SJSA1 (cell line): ENCODE measurements around the gene CDC23. TPM values are rescaled to one million over a fixed set of nuclear protein-coding genes. Genes with fewer than 3 reads are reported as not detected.
"Not testable (repeated sequence)": the region's sequence is repeated elsewhere in the genome, so short reads cannot be mapped to it uniquely, and the experiment has no call there.

ENCODE experiments used
- DNase-seq, 2 experiments: peaks; one replicate each; pipeline ENCODE4 v3.0.0-alpha.2; 2015 to 2020; ENCODE audit warnings: low spot score in 2 of 2, low read depth in 1 of 2
- H3K27ac ChIP-seq: fragments of 250-450 bp; sonication (Bioruptor Pico); 2 replicates; pipeline ENCODE4 v1.5.1; 2020; ENCODE audit warnings: mild to moderate bottlenecking, moderate library complexity
- H3K27me3 ChIP-seq: fragments of 250-450 bp; sonication (Bioruptor Pico); replicated peaks from 2 replicates; pipeline ENCODE4 v1.5.1; 2020; ENCODE audit warnings: mild to moderate bottlenecking, moderate library complexity
- H3K36me3 ChIP-seq: fragments of 250-450 bp; sonication (Bioruptor Pico); 2 replicates; pipeline ENCODE4 v1.5.1; 2020; ENCODE audit warnings: mild to moderate bottlenecking
- H3K4me1 ChIP-seq: fragments of 250-450 bp; sonication (Bioruptor Pico); replicated peaks from 2 replicates; pipeline ENCODE4 v1.6.1; 2021; ENCODE audit warnings: mild to moderate bottlenecking
- H3K4me3 ChIP-seq: fragments of 250-450 bp; sonication (Bioruptor Pico); 2 replicates; pipeline ENCODE4 v1.5.1; 2020; ENCODE audit warnings: mild to moderate bottlenecking
- H3K9me3 ChIP-seq: fragments of 250-450 bp; sonication (Bioruptor Pico); replicated peaks from 2 replicates; pipeline ENCODE4 v1.5.1; 2020; ENCODE audit warnings: mild to moderate bottlenecking
- total RNA-seq: library from RNA; depleted of rRNA; stranded (reverse); fragments of >200 nt; shearing (Covaris generic); gene quantifications from 2 replicates; pipeline ENCODE4 v1.2.3, GENCODE V29; 2014

The CDC23 gene
- total RNA-seq, 1 experiment from 2014 or later: 70.7 TPM

DNA sequence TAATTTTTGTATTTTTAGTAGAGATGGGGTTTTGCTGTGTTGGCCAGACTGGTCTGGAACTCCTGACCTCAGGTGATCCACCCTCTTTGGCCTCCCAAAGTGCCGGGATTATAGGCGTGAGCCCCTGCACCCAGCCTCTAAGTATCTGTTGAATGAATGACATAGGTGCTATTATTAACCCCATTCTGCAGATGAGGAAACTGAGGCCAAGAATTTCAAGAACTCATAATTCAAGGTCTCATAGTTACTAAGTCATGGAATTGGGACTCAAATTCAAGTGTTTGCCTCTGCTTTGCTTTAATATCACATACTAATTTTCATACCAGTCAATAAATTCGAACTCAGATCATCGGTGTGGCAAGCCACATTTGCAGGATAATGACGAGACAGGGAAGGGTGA, 32.3 kb downstream of the CDC23 start:
- Histone ChIP-seq H3K4me1 (peaks cover 10% of the 10 kb centered on the region), H3K9me3 (no peaks in the 10 kb centered on the region), H3K27ac (no peak overlapping the region), H3K4me3 (no peak overlapping the region), H3K36me3 (peaks cover 72% of the 10 kb centered on the region), H3K27me3 (no peaks in the 10 kb centered on the region)
- DNase-seq: no peak

DNA sequence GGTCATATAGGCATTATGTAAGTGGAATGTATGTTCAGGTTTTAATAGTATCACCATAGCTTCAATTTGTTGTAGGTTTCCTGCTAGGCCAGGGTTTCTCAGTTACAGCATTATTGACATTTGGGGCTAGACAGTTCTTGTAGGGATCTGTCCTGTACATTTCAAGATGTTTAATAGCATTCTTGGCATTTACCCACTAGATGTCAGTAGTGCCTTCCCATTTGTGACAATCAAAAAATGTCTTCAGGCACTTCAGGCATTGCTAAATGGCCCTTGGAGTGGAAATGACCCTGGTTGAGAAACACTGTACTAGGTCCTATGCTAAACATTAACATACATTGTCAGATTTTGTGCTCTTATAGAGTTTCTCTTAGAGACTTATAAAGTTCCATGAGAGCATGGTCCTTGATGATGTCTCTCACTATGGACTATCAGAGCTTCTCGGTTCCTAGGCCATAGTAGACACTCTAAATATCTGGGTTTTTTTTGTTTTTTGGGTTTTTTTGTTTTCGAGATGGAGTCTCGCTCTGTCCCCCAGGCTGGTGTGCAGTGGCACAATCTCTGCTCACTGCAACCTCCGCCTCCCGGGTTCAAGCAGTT, 32.8 kb downstream of the CDC23 start:
- no peaks in the 10 kb centered on the region for H3K27me3 ChIP-seq
- peak overlapping the region; percentile 61 for H3K4me3 ChIP-seq
- H3K36me3 ChIP-seq: peaks cover 68% of the 10 kb centered on the region

DNA sequence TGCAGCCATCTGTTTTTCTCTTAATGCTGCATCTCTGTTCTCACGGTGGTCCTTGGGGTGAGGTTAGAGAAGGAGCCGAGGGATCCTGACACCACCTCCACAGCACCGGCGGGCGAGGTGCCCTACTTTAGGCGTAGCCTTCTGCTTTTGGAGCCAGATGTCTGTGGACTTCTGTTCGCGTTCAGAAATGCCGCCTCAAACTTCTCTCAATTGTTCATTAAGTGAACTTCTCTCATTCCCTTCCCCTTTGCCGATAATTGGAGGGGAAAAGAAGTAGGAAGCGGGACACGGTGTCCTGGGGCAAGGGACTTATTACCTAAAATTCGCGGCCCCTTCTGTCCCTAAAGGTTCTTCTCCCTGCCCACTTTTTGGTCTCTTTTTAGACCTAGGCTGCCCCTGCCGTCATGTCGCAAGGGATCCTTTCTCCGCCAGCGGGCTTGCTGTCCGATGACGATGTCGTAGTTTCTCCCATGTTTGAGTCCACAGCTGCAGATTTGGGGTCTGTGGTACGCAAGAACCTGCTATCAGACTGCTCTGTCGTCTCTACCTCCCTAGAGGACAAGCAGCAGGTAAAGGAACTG, 33.8 kb downstream of the CDC23 start:
- Histone ChIP-seq H3K36me3 (peaks cover 68% of the 10 kb centered on the region), H3K4me1 (peaks cover 10% of the 10 kb centered on the region), H3K9me3 (no peaks in the 10 kb centered on the region), H3K27me3 (no peaks in the 10 kb centered on the region), H3K4me3 (peak overlapping the region; percentile 61), H3K27ac (peak overlapping the region; percentile 99)
- no peak for DNase-seq

More for the DNA sequence above, 32.8 kb downstream of the CDC23 start:
- DNase-seq: peak in 1 of 2 experiments; percentile 67
- Histone ChIP-seq H3K9me3 (no peaks in the 10 kb centered on the region), H3K4me1 (peaks cover 10% of the 10 kb centered on the region), H3K27ac (no peak overlapping the region)

DNA sequence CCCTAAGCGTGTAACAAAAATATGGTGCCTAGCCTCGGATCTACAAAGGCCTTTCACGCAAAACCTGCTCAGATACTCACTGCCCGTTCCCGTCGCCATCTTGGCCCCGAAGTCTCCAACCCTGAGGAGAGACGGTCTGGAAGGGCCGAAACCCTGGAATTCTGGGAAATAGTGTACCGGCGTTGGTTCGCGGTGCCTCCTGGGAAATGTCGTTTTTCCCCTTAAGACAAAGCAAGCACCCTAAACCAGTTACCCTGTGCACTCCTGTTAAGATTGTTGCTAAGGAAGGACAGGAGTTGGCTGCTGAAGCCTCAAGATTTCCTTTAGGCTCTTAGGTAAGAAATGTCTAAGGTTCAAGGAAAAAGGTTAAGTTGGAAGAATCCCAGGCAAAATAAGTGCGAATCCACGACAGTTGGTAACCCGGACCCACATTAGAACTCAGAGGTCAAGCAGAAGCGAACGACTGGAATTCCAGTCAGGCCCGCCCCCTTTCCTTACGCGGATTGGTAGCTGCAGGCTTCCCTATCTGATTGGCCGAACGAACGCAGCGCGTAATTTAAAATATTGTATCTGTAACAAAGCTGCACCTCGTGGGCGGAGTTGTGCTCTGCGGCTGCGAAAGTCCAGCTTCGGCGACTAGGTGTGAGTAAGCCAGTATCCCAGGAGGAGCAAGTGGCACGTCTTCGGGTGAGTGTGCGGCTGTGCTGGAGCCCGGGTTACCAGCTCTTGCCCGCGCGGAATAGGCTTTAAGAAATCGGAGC, 34.4 kb downstream of the CDC23 start, which contains the start of the genes BRD8 and KIF20A:
Gene BRD8, minus strand, starts transcription at position 115 of the 761 bp plus-strand sequence. Its CDS starts 16 bp downstream, at position 99.
Gene KIF20A, plus strand, starts transcription at position 597 of the 761 bp plus-strand sequence. CDS start 569 bp downstream, outside the sequence.
- Histone ChIP-seq H3K9me3 (no peaks in the 10 kb centered on the region), H3K36me3 (peaks cover 68% of the 10 kb centered on the region), H3K27me3 (no peaks in the 10 kb centered on the region), H3K4me1 (peaks cover 10% of the 10 kb centered on the region), H3K27ac (peak within 1 kb of the TSS; percentile 99), H3K4me3 (peak within 1 kb of the TSS; percentile 61)
- peak; percentile 99 for DNase-seq

DNA sequence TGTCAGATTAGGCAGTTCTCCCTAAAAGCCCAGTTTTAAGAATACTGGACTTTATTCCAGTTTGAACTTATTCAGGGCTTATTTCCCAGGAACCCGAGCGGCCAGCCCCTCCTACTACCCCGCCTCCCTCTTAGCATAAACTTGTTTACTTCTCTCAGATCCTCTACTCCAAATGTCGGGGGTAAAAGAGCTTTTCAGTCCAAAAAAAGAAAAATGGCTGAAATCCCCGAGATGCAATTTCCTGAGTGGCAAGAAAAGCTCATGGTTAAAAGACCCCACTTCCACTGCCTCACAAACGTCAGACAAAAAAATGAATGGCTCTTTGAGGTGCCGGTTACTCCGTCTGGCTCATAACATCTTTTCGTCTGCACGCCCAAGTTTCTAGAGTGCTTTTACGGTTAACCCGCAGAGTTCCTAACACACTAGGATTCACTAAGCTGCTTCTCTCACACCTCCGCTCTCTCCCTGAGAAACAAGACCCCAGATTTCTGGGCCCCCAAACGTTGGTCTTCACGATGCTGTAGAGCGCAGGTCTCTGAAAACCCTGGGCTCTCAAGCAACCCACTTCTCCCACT, 35.1 kb downstream of the CDC23 start:
- Histone ChIP-seq H3K9me3 (no peaks in the 10 kb centered on the region), H3K27me3 (no peaks in the 10 kb centered on the region), H3K36me3 (peaks cover 68% of the 10 kb centered on the region), H3K4me3 (peak overlapping the region; percentile 61), H3K4me1 (peaks cover 10% of the 10 kb centered on the region), H3K27ac (peak overlapping the region; percentile 99)
- peak in 1 of 2 experiments; percentile 55 for DNase-seq

DNA sequence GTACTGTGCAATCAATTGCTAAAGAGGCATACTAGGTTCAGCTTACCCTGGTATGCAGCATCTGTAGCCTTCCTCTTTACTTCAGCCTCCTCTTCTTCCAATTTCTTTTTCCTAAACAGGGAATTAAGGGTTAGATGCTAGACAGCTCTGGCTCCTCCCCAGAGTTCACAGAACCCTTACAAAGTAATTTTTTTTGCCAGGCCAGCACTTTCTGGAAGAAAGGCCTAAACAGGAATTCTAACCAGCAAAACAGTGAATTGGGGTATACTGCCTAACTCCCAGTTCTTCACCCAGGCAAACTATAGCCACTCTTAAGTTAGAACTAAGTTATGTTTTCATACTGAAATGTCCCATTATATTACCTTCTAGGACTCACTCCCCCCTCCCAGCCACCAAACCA, 42.8 kb downstream of the CDC23 start:
- no peak for DNase-seq
- Histone ChIP-seq H3K4me3 (no peak overlapping the region), H3K27me3 (no peaks in the 10 kb centered on the region), H3K27ac (no peak overlapping the region), H3K4me1 (no peaks in the 10 kb centered on the region), H3K9me3 (no peaks in the 10 kb centered on the region), H3K36me3 (peaks cover 98% of the 10 kb centered on the region)

DNA sequence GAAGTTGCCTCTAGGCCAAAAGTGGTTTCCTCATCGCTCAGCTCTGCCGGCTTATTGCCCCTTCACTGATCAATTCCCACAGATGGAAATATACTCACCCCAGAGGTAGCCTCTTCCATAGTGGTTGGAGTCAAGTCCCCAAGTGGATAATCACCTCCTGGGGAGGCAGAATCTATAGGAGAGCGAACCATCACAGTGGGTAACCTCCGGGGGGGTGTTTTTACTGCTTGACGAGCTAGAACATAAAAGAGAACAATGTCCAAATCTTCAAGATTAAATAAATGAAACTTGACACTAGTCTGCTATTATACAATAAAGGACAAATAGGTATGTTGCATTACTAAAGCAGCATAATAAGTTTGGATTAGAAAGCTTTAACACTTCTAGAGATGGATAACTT, 44.0 kb downstream of the CDC23 start:
- Histone ChIP-seq H3K27me3 (no peaks in the 10 kb centered on the region), H3K36me3 (peaks cover 98% of the 10 kb centered on the region)

DNA sequence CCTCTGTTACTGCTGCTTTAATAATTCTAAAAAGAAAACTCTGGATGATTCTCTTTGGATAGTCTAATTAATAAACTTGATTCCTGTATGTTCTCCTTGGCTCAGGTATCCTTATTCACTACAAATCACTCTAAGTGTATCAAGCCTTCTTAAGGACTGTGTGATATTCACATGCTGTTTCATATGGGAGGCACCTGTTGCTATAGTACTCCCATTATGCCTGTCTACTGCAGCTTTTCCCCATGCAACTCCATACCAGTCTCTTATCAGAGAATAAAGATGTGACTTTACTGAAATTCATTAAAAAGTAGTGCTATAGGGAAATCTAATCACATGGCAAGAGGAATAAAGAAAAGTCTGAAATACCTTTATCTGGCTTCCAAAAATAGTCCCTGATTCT, 49.4 kb downstream of the CDC23 start:
- H3K9me3 ChIP-seq: no peaks in the 10 kb centered on the region
- no peak for DNase-seq
- no peaks in the 10 kb centered on the region for H3K4me1 ChIP-seq
- H3K4me3 ChIP-seq: no peak overlapping the region
- H3K27ac ChIP-seq: no peak overlapping the region
- H3K36me3 ChIP-seq: peaks cover 100% of the 10 kb centered on the region
- no peaks in the 10 kb centered on the region for H3K27me3 ChIP-seq

More for the DNA sequence above, 44.0 kb downstream of the CDC23 start:
- Histone ChIP-seq H3K4me1 (no peaks in the 10 kb centered on the region), H3K27ac (no peak overlapping the region), H3K9me3 (no peaks in the 10 kb centered on the region), H3K4me3 (no peak overlapping the region)
- no peak for DNase-seq

DNA sequence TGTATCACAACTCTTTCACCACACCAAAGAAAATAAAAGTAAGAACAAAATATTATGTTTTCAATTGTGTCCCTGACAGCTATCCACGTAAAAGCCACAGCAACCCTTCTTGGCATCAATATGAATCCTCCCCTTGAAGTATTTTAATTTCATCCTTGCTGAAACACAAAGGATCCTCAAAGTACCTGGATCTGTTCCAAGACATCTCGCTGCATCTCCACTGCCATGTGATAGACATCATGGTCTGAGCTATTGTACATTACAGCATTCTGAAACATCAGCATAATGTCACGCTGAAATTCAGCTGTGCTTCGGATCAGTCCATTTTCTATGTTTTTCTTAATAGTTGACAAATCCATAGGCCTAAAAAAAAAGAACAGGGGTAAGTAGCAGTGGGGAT, 52.4 kb downstream of the CDC23 start:
- no peak overlapping the region for H3K4me3 ChIP-seq
- H3K36me3 ChIP-seq: peaks cover 98% of the 10 kb centered on the region
- no peaks in the 10 kb centered on the region for H3K27me3 ChIP-seq
- no peaks in the 10 kb centered on the region for H3K9me3 ChIP-seq
- H3K4me1 ChIP-seq: no peaks in the 10 kb centered on the region
- no peak for DNase-seq
- no peak overlapping the region for H3K27ac ChIP-seq

DNA sequence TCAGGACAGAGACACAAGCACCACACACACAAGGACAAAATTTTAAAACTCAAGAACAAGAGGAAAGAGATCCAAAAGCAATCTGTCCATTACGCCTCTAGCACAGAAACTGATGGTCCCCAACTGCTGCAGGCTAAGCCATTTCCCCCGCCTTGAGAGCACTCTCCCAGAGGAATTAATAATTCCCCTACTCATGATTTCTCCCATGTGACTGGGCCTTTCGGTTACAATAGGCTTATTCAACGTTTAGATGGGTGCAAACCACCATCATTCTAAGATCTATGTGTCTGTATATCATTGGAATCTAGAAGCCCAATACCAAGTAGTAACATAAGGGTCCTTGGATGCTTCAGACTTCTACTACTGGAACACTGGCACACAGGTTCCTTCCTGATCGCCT, 53.5 kb downstream of the CDC23 start:
- Histone ChIP-seq H3K9me3 (no peaks in the 10 kb centered on the region), H3K4me1 (no peaks in the 10 kb centered on the region), H3K4me3 (no peak overlapping the region), H3K27ac (no peak overlapping the region), H3K27me3 (no peaks in the 10 kb centered on the region), H3K36me3 (peaks cover 90% of the 10 kb centered on the region)
- DNase-seq: no peak

DNA sequence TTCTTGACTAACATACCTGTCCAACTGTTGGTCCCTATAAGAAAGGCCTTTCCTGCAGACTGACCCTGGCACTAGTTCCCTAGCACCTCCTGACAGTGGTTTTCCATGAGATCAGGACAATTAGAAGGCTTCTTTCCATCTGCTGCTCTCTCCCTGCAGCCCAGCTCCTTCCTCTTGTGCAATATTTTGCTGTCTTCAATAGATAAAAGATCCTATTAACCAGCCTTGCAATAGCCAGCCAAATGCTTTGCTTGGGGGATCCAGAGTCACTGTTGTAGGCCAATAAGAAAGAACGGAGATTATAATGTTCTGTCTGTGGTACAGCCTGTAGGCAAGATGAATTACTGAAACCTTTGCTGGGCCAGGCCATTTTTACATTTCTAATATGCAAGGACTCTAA, 55.5 kb downstream of the CDC23 start:
- H3K27ac ChIP-seq: no peak overlapping the region
- no peak overlapping the region for H3K4me3 ChIP-seq
- no peaks in the 10 kb centered on the region; the same call in 1 of the 2 replicates for H3K9me3 ChIP-seq
- H3K36me3 ChIP-seq: peaks cover 69% of the 10 kb centered on the region
- DNase-seq: no peak
- H3K27me3 ChIP-seq: no peaks in the 10 kb centered on the region; the same call in 1 of the 2 replicates
- H3K4me1 ChIP-seq: no peaks in the 10 kb centered on the region

DNA sequence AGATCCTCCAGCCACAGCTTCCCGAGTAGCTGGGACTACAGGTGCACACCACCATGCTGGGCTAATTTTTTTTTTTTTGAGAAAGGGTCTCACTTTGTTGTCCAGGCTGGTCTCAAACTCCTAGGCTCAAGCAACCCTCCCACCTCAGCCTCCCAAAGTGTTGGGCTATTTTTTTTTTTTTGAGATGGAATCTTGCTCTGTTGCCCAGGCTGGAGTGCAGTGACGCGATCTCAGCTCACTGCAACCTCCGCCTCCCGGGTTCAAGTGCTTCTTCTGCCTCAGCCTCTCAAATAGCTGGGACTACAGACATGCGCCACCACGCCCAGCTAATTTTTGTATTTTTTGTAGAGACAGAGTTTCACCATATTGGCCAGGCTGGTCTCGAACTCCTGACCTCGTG, 57.1 kb downstream of the CDC23 start:
- H3K27me3 ChIP-seq, H3K9me3 ChIP-seq, H3K4me1 ChIP-seq, DNase-seq, H3K27ac ChIP-seq, H3K4me3 ChIP-seq: not testable (repeated sequence)
- peaks cover 53% of the 10 kb centered on the region for H3K36me3 ChIP-seq

DNA sequence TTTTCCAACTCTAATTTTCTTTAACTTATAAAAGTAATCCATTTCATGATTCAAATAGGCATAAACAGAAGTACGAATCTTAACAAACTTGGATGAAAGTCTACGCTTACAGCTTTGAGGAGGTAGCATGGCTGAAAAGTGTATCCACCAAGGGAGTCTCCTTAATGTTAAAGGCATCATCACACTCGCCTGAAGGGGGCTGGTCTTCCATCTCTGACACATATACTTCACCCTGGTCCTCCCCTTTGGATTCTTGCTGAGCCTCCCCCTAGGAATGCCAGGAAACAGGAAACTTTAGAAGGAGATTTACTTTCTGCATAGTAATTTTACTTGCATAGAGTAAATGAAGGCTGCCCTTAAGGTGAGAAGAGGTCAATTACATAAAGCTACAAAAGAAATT, 63.6 kb downstream of the CDC23 start:
- Histone ChIP-seq H3K9me3 (no peaks in the 10 kb centered on the region; the same call in 1 of the 2 replicates), H3K4me1 (peaks cover 13% of the 10 kb centered on the region; the same call in 1 of the 2 replicates), H3K36me3 (no peaks in the 10 kb centered on the region), H3K4me3 (no peak overlapping the region), H3K27ac (no peak overlapping the region), H3K27me3 (no peaks in the 10 kb centered on the region; the same call in 1 of the 2 replicates)
- no peak for DNase-seq
